Measurements from ENCODE around the gene GRAMD2A. TPM values are rescaled to one million over a fixed set of nuclear protein-coding genes. Genes with fewer than 3 reads are reported as not detected.
"Not testable (repeated sequence)": the region's sequence is repeated elsewhere in the genome, so short reads cannot be mapped to it uniquely, and the experiment has no call there.

Gene GRAMD2A
- polyA plus RNA-seq, 4 donors: 6.4 to 10.0 (median 7.9) TPM

- DNase-seq (ENCODE audit: low read depth in 4 of 4, low spot score in 3 of 4): no peak
Observed at GRCh38 chr15:72189250-72189902, 8.2 kb downstream of the GRAMD2A start.

DNA sequence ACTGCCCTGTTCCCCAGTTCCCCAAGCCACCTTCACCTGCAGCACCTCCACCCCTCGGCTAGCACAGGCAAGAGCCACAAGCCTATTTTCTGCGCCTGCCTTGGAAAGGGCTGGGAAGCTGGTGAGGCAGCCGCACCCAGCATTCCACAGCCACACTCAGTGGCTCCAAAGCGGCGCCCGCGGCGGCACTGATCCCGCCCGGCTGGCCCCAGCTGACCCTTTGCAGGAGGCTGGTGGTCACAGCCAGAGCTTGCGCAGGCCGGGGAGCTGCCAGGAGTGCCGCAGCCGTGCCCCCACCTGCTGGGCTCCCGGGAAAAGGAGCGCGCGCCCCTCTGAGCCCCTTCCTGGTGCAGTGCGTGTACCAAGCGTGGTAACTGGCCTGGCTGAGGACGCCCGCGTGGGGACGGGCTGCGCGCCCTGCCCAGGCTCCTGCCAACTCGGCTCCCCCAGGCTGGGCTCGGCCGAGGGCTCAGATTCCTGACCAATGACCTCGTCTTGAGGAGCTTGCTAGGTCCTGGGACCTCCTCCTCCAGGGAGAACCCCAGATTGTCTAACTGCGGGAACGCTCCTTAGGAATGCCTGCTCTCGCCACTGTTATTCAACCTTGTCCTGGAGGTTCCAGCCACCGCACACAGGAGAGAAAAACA lies 13.3 kb downstream of the GRAMD2A start:
- no peak for DNase-seq (ENCODE audit: low read depth in 4 of 4, low spot score in 3 of 4)

GRCh38 chr15:72183781-72184164 lies 13.8 kb downstream of the GRAMD2A start:
- no peak for DNase-seq (ENCODE audit: low read depth in 4 of 4, low spot score in 3 of 4)

- no peak for DNase-seq (ENCODE audit: low read depth in 4 of 4, low spot score in 3 of 4)
Observed at GRCh38 chr15:72182673-72183072, 14.9 kb downstream of the GRAMD2A start.

DNA sequence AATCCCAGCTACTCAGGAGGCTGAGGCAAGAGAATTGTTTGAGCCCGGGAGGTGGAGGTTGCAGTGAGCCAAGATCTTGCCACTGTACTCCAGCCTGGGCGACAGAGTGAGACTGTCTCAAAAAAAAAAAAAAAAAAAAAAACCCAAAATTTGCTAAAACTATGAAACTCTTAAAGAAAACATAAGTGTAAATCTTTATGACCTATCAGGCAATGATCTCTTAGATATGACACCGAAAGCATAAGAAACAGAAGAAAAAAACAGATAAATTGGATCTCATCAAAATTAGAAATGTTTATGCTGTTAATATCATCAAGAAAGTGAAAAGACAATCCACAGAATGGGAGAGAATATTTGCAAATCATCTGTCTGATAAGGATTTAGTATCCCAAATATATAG lies 15.3 kb downstream of the GRAMD2A start:
- DNase-seq (ENCODE audit: low read depth in 4 of 4, low spot score in 3 of 4): no peak

- DNase-seq (ENCODE audit: low read depth in 4 of 4, low spot score in 3 of 4): no peak
Observed at GRCh38 chr15:72180761-72181324, 16.7 kb downstream of the GRAMD2A start.

- DNase-seq (ENCODE audit: low read depth in 4 of 4, low spot score in 3 of 4): no peak
Observed at GRCh38 chr15:72179950-72180581, 17.5 kb downstream of the GRAMD2A start.

- DNase-seq (ENCODE audit: low read depth in 4 of 4, low spot score in 3 of 4): no peak
Observed at GRCh38 chr15:72178976-72179585, 18.5 kb downstream of the GRAMD2A start.

- no peak for DNase-seq (ENCODE audit: low read depth in 4 of 4, low spot score in 3 of 4)
Observed at GRCh38 chr15:72176743-72177142, 20.8 kb downstream of the GRAMD2A start.

DNA sequence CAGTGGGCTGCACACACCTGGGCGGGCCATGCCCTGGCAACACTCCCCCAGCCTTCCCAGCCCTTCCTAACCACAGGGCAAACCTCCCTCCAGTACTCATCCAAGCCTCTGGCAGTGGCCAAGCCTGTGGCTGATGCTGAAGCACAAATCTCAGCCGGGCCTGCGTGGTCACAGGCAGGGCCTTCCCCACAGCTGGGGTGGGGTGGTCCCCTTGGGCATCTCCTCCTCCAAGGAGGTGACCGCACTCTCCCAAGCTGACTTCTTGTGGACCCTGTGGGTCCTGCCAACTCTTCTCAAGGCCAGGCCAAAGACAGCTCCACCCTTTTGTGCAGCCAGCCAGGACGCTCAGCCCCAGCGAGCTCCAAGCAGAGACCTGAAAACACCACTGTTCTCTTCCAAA lies 21.4 kb downstream of the GRAMD2A start:
- no peak for DNase-seq (ENCODE audit: low read depth in 4 of 4, low spot score in 3 of 4)

DNA sequence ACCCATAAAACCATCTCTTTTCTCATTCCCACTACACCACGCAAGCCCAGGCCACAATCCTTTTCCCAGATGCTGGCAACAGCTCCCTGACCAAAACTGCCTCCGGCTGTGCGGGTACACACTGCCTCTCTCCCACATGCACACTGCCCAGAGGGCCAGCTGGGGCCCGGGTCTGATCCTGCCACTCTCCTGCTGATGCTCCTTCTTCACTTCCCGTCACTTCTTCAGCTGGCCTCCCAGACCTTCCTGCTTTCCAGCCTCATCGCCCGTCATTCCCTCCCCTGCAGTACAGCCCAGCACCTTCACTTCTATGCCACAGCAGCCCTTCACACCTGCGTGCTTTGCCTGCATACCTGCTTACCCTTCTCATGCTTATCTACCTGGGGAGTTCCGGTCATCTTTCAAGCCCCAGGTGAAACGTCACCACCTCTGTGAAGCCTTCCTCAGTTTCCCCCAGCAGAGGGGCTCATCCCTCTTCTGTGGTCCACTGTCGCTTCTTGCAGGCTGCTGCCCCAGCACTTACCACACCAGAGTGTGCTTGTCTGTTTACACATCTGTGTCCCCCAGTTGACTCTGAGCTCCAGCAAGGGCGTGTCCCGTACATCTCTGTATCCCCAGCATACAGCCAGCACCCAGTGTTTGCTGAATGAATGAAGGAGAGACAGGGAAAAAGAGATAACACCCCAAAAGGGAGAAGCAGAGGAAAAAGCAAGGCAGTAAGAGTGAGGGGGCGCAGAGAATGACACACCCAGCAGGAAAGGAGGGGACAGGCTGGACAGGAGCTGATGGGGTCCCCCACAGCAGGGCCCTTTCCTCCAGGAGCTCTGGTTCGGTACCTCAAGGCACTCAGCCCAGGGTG lies 22.2 kb downstream of the GRAMD2A start:
- DNase-seq (ENCODE audit: low read depth in 4 of 4, low spot score in 3 of 4): no peak

DNA sequence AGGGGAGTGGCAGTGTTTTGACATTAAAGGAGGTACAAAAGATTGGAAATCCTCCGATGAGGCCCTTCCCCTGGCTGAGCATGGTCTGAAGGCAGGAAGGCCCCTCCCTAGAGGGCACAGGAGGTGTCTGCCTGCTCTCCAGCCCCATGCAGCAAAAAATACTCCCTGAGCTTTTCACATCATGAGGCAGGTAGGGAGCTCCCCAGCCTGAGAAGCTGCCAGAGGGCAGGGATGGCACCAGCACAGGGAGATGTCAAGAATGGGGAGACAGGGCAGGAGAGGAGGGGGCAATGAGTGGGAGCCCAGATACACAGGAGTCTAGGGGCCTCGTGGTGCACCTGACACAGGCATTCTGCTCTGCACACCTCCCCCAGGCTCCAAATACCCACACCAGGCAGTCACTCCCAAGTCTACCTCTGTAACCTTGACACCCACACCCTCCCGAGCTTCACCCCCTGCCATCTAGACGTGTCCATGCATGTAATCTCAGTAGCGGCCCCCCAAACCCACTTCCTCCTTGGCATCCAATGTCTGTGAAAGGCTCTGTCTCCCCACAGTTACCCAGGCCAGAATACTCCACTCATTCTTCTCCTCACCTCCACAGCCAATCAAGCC lies 22.9 kb downstream of the GRAMD2A start:
- DNase-seq (ENCODE audit: low read depth in 4 of 4, low spot score in 3 of 4): no peak

- DNase-seq (ENCODE audit: low read depth in 4 of 4, low spot score in 3 of 4): no peak
Observed at GRCh38 chr15:72173864-72174550, 23.6 kb downstream of the GRAMD2A start.

- DNase-seq (ENCODE audit: low read depth in 4 of 4, low spot score in 3 of 4): no peak
Observed at GRCh38 chr15:72173401-72173800, 24.2 kb downstream of the GRAMD2A start.

GRCh38 chr15:72172796-72173195 lies 24.8 kb downstream of the GRAMD2A start:
- DNase-seq (ENCODE audit: low read depth in 4 of 4, low spot score in 3 of 4): no peak

DNA sequence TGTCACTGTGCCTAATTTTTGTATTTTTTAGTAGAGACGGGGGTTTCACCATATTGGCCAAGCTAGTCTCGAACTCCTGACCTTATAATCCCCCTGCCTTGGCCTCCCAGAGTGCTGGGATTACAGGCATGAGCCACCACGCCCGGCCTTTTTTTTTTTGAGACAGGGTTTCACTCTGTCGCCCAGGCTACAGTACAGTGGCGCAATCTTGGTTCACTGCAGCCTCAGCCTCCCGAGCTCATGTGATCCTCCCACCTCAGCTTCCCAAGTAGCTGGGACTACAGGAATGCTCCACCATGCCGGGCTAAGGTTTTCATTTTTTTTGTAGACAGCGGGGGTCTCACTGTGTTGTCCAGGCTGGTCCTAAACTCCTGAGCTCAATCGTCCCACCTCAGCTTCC lies 25.6 kb downstream of the GRAMD2A start:
- DNase-seq (ENCODE audit: low read depth in 4 of 4, low spot score in 3 of 4): not testable (repeated sequence)

- no peak for DNase-seq (ENCODE audit: low read depth in 4 of 4, low spot score in 3 of 4)
Observed at GRCh38 chr15:72170691-72171090, 26.9 kb downstream of the GRAMD2A start.

DNA sequence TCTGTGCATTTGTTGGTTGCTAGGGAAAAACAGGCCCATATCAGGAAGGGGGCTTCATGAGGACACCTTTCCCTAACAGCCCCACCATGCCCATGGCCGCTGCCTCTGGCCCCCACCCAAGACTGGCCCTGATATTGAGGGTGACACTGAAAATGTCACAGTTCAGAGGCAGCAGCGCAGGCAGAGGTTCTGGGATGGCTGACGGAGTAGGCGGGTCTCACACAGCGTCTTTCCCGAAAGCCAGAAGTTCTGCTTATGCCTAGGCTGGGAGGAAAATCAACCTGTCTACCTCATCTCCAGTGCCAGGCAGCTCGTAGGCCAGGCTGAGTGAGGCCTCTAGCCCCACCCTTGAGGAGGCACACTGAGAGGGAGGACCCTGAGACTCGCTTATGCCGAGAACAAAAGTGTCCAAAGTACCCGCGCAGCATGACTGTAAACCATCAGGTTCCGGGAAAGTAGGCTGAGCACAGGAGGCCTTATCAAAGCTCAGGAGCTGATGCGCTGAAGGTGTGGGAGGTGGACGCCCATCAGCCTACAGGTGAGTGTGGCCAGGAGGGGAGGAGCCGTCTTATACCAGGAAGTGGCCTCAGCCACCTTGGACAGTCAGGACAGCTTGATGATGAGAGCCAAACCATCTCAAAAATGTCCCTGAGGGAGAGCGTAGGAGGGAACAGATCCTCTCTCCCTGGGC lies 27.5 kb downstream of the GRAMD2A start:
- no peak for DNase-seq (ENCODE audit: low read depth in 4 of 4, low spot score in 3 of 4)
